PC-3 (cell line): ENCODE results near the gene TNNC2. TPM values are rescaled to one million over a fixed set of nuclear protein-coding genes. Genes with fewer than 3 reads are reported as not detected.

Experiments
- ATAC-seq: fragments of 200-7000 bp; cut with Tn5 transposase; 2 replicates; pipeline ENCODE4 v1.9.1; 2020; ENCODE audit warnings: mild to moderate bottlenecking, moderate library complexity
- BruUV-seq: library from RNA; stranded (reverse); fragments of 400-500 nt; replicated peaks from 2 replicates; lab custom pipeline; 2021; lab: Mats Ljungman, UMichigan
- CTCF ChIA-PET: fragments of 300-600 bp; sonication (Branson Sonifier 250); formaldehyde crosslinking; loops from one replicate; lab custom pipeline; 2022; ENCODE audit warnings: antibody characterized with exemption; lab: Charles Lee
- POLR2A ChIA-PET: fragments of 300-600 bp; sonication (Branson Sonifier 250); formaldehyde crosslinking; loops from one replicate; lab custom pipeline; 2022; ENCODE audit warnings: antibody characterized with exemption; ENCODE audit not compliant: unreplicated experiment; lab: Charles Lee
- DNase-seq: peaks from one replicate; pipeline ENCODE4 v3.0.0-alpha.2; 2015
- H2AFZ ChIP-seq: fragments of 300-600 bp; sonication (generic); 2 replicates; pipeline ENCODE4 v1.6.0; 2016; ENCODE audit warnings: antibody characterized with exemption, low read length
- H3F3A ChIP-seq: fragments of 300-600 bp; sonication (generic); one replicate; pipeline ENCODE4 v1.6.0; 2017; ENCODE audit warnings: antibody characterized with exemption, low read length, control low read depth, mild to moderate bottlenecking; ENCODE audit not compliant: unreplicated experiment
- H3K27ac ChIP-seq: fragments of 300-600 bp; sonication (generic); 2 replicates; pipeline ENCODE4 v1.5.1; 2016; ENCODE audit warnings: mild to moderate bottlenecking, low read length
- H3K27me3 ChIP-seq: fragments of 300-600 bp; sonication (generic); 2 replicates; pipeline ENCODE4 v1.6.1; 2016; ENCODE audit warnings: low read length, mixed read lengths
- H3K36me3 ChIP-seq: fragments of 300-600 bp; sonication (generic); 2 replicates; pipeline ENCODE4 v1.6.1; 2016; ENCODE audit warnings: low read depth, mixed run types, low read length, mixed read lengths
- H3K4me1 ChIP-seq: fragments of 300-600 bp; sonication (generic); 2 replicates; pipeline ENCODE4 v1.5.1; 2016; ENCODE audit warnings: low read length; ENCODE audit not compliant: insufficient read depth
- H3K4me2 ChIP-seq: fragments of 300-600 bp; sonication (generic); 2 replicates; pipeline ENCODE4 v1.6.0; 2016; ENCODE audit warnings: low read length
- H3K4me3 ChIP-seq: fragments of 300-600 bp; sonication (generic); 2 replicates; pipeline ENCODE4 v1.5.1; 2016; ENCODE audit warnings: mild to moderate bottlenecking, low read length, mixed read lengths
- H3K79me2 ChIP-seq: fragments of 300-600 bp; sonication (generic); 2 replicates; pipeline ENCODE4 v1.6.1; 2017; ENCODE audit warnings: low read length, mixed read lengths
- H3K9ac ChIP-seq: fragments of 300-600 bp; sonication (generic); 2 replicates; pipeline ENCODE4 v1.6.0; 2016; ENCODE audit warnings: mild to moderate bottlenecking, low read length
- H3K9me2 ChIP-seq: fragments of 300-600 bp; sonication (generic); replicated peaks from 2 replicates; pipeline ENCODE4 v1.6.1; 2016; ENCODE audit warnings: mixed run types, low read length, mixed read lengths
- H3K9me3 ChIP-seq: fragments of 300-600 bp; sonication (generic); 2 replicates; pipeline ENCODE4 v1.6.1; 2016; ENCODE audit warnings: low read length, mixed read lengths
- H4K20me1 ChIP-seq: fragments of 300-600 bp; sonication (generic); 2 replicates; pipeline ENCODE4 v1.6.1; 2016; ENCODE audit warnings: low read length, mixed read lengths
- EZH2 ChIP-seq: fragments of 300-600 bp; sonication (generic); IDR thresholded peaks from one replicate; pipeline ENCODE4 v1.6.1; 2017; ENCODE audit warnings: antibody characterized with exemption, mild to moderate bottlenecking, low read length; ENCODE audit not compliant: unreplicated experiment
- EZH2phosphoT487 ChIP-seq: fragments of 300-600 bp; sonication (generic); IDR thresholded peaks from 2 replicates; pipeline ENCODE4 v1.6.1; 2018; ENCODE audit warnings: mild to moderate bottlenecking, antibody characterized with exemption, low read length, borderline replicate concordance
- intact Hi-C: fragments of 100-400 bp; cut with micrococcal nuclease; formaldehyde crosslinking; loops from 2 replicates; pipeline ENCODE4 v1.9.0; 2023
- total RNA-seq: library from RNA; depleted of rRNA; stranded (reverse); fragments of >200 nt; gene quantifications from 2 replicates; pipeline ENCODE4 v1.2.3, GENCODE V29; 2014; rRNA removed
- TF ChIP-seq, protein P1 (sequence below): fragments of 300-600 bp; sonication (generic); conservative IDR thresholded peaks from 2 replicates; pipeline ENCODE4 v1.5.1; 2017; ENCODE audit warnings: antibody characterized with exemption, low read depth, mild to moderate bottlenecking, low read length

The TNNC2 gene
- total RNA-seq, 1 experiment from 2014 or later: not detected

DNA sequence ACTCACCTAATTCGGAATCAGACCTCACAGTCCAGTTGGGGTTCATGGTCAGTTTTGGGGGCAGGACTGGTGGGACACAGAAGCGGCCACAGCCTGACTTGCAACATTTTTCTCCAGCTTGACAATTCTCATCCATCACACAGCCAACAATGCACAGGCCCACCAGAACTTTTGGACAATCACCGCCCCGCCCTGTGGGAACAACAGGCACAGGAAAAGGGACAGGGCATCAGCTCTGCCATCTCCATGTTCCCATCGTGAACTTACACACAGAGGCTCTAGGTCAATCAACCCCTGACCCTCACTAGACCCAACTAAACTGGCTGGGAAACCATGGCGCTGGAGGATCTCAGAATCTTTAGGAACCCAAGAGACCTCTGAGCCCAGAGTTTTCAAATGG, 51.7 kb downstream of the TNNC2 start:
- no peaks in the 10 kb centered on the region for H3K9me3 ChIP-seq
- ChIA-PET POLR2A (no interaction called here), CTCF (no interaction called here)
- peaks cover 28% of the 10 kb centered on the region for H3K4me1 ChIP-seq
- no peaks in the 10 kb centered on the region for H3K9me2 ChIP-seq
- H3F3A ChIP-seq: peaks cover 17% of the 10 kb centered on the region
- TF ChIP-seq EZH2phosphoT487 (no peak), EZH2 (no peak)
- TF ChIP-seq, protein P1, sequence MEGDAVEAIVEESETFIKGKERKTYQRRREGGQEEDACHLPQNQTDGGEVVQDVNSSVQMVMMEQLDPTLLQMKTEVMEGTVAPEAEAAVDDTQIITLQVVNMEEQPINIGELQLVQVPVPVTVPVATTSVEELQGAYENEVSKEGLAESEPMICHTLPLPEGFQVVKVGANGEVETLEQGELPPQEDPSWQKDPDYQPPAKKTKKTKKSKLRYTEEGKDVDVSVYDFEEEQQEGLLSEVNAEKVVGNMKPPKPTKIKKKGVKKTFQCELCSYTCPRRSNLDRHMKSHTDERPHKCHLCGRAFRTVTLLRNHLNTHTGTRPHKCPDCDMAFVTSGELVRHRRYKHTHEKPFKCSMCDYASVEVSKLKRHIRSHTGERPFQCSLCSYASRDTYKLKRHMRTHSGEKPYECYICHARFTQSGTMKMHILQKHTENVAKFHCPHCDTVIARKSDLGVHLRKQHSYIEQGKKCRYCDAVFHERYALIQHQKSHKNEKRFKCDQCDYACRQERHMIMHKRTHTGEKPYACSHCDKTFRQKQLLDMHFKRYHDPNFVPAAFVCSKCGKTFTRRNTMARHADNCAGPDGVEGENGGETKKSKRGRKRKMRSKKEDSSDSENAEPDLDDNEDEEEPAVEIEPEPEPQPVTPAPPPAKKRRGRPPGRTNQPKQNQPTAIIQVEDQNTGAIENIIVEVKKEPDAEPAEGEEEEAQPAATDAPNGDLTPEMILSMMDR: no peak
- intact Hi-C loops: loop anchor here (5.0 to 10.0 kb wide), 2 partner anchors 413 to 431 kb away; partner anchors contain the start of genes SDC4 and SYS1
- no peaks in the 10 kb centered on the region for H3K79me2 ChIP-seq
- BruUV-seq: no TSS peak
- H3K4me3 ChIP-seq: no peak overlapping the region
- DNase-seq (no peak), ATAC-seq (no peak)
- no peak overlapping the region for H3K4me2 ChIP-seq
- no peak overlapping the region for H3K9ac ChIP-seq
- no peaks in the 10 kb centered on the region for H4K20me1 ChIP-seq
- no peak overlapping the region for H2AFZ ChIP-seq
- no peaks in the 10 kb centered on the region for H3K36me3 ChIP-seq
- no peaks in the 10 kb centered on the region for H3K27me3 ChIP-seq
- H3K27ac ChIP-seq: no peak overlapping the region

GRCh38 chr20:45774945-45775344, 52.2 kb downstream of the TNNC2 start:
- POLR2A ChIA-PET: no interaction called here
- no TSS peak for BruUV-seq

More at GRCh38 chr20:45774945-45775344, 52.2 kb downstream of the TNNC2 start:
- intact Hi-C loops: loop anchor here (5.0 to 10.0 kb wide), 3 partner anchors 318 to 430 kb away; partner anchors contain the start of genes SDC4 and SYS1
- no peak overlapping the region for H3K4me2 ChIP-seq
- H3K9me3 ChIP-seq: no peaks in the 10 kb centered on the region
- H3K79me2 ChIP-seq: no peaks in the 10 kb centered on the region
- no peaks in the 10 kb centered on the region for H3K27me3 ChIP-seq
- H3K9ac ChIP-seq: no peak overlapping the region
- no peak overlapping the region for H2AFZ ChIP-seq
- ATAC-seq (no peak), DNase-seq (no peak)
- TF ChIP-seq EZH2: no peak
- TF ChIP-seq, protein P1: no peak
- no peak for TF ChIP-seq EZH2phosphoT487
- H4K20me1 ChIP-seq: no peaks in the 10 kb centered on the region
- peaks cover 12% of the 10 kb centered on the region for H3F3A ChIP-seq
- peaks cover 23% of the 10 kb centered on the region for H3K4me1 ChIP-seq
- no peaks in the 10 kb centered on the region for H3K36me3 ChIP-seq
- CTCF ChIA-PET: no interaction called here
- no peak overlapping the region for H3K27ac ChIP-seq
- H3K4me3 ChIP-seq: no peak overlapping the region
- H3K9me2 ChIP-seq: no peaks in the 10 kb centered on the region

Other genes starting within 250 kb of the TNNC2 start
- not detected in 2 replicates for gene WFDC8, start 248.0 kb downstream of the TNNC2 start, total RNA-seq
- gene WFDC10A, start 197.6 kb downstream of the TNNC2 start, total RNA-seq: not detected in 2 replicates
- gene WFDC9, start 196.0 kb downstream of the TNNC2 start, total RNA-seq: not detected in 2 replicates
- gene WFDC11, start 157.1 kb downstream of the TNNC2 start, total RNA-seq: not detected in 2 replicates
- gene WFDC13, start 125.3 kb downstream of the TNNC2 start, total RNA-seq: not detected in 2 replicates
- not detected in 2 replicates for gene WFDC10B, start 122.3 kb downstream of the TNNC2 start, total RNA-seq
- gene SPINT4, start 105.0 kb downstream of the TNNC2 start, total RNA-seq: not detected in 2 replicates
- 3.0 and 6.0 TPM in 2 replicates for gene WFDC3, start 35.4 kb downstream of the TNNC2 start, total RNA-seq
- gene DNTTIP1, start 35.4 kb downstream of the TNNC2 start, total RNA-seq: 187 and 194 TPM in 2 replicates
- 251 and 304 TPM in 2 replicates for gene UBE2C, start 14.7 kb downstream of the TNNC2 start, total RNA-seq
- gene SNX21, start 6.5 kb upstream of the TNNC2 start, total RNA-seq: 90.1 and 108 TPM in 2 replicates
- 57.4 and 58.8 TPM in 2 replicates for gene ACOT8, start 30.1 kb upstream of the TNNC2 start, total RNA-seq
- gene ZSWIM3, start 30.3 kb upstream of the TNNC2 start, total RNA-seq: 2.1 and 4.2 TPM in 2 replicates
- 9.4 and 16.3 TPM in 2 replicates for gene ZSWIM1, start 53.9 kb upstream of the TNNC2 start, total RNA-seq
- 0.40 and 0.46 TPM in 2 replicates for gene SPATA25, start 60.3 kb upstream of the TNNC2 start, total RNA-seq
- gene NEURL2, start 63.9 kb upstream of the TNNC2 start, total RNA-seq: 2.3 and 3.7 TPM in 2 replicates
- gene CTSA, start 64.0 kb upstream of the TNNC2 start, total RNA-seq: 98.0 and 129 TPM in 2 replicates
- gene PLTP, start 84.8 kb upstream of the TNNC2 start, total RNA-seq: 56.6 and 61.5 TPM in 2 replicates
- 18.4 and 20.2 TPM in 2 replicates for gene PCIF1, start 107.4 kb upstream of the TNNC2 start, total RNA-seq
- 32.2 and 36.9 TPM in 2 replicates for gene ZNF335, start 144.9 kb upstream of the TNNC2 start, total RNA-seq
- 0.77 and 1.0 TPM in 2 replicates for gene MMP9, start 181.6 kb upstream of the TNNC2 start, total RNA-seq
- gene SLC12A5, start 201.9 kb upstream of the TNNC2 start, total RNA-seq: 2.4 TPM in 1 of 2 replicates, not detected in the other